CD4-positive, alpha-beta T cell treated with Interleukin-6 at 100 ng/mL for 8 hours (primary cell): ENCODE results near the gene CALCOCO1.
"Not testable (repeated sequence)": the region's sequence is repeated elsewhere in the genome, so short reads cannot be mapped to it uniquely, and the experiment has no call there.

Experiments used
- DNase-seq: peaks from one replicate; pipeline ENCODE4 v3.0.0-alpha.2; 2020; ENCODE audit warnings: mixed read lengths, low spot score

CALCOCO1 gene

DNA sequence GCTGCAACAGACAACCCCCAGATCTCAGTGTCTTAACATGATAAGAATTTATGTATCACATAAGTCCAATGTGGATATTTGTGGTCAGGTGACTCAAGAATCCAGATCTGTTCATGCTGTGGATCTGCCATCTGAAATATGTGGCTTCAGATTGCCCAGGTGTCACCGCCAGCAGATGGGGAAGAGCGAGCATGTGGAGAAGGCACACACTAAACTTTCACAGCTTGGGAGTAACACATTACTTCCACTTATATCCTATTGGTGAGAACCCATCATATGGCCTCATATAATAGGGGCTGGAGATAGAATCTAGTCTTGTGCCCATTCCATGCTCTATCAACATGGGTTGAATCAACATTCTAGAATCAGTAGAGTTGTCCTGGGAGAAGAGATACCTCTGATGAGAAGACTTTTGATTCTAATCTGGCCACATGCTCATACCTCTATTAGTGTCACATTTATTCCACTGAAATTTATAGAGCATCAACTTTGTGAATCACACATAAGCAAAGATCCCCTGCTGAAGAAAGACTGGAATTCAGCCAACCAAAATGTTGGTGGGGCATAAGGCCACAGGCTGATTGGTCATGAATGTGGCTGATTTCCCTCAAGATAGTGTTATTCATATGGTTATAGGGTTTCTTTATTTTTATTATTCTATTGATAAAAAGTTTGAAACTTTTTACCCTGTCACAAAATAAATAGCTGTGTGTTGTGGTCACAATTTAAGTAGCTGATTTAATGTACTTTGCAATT lies 6.0 kb upstream of the CALCOCO1 start:
- DNase-seq = no peak

DNA sequence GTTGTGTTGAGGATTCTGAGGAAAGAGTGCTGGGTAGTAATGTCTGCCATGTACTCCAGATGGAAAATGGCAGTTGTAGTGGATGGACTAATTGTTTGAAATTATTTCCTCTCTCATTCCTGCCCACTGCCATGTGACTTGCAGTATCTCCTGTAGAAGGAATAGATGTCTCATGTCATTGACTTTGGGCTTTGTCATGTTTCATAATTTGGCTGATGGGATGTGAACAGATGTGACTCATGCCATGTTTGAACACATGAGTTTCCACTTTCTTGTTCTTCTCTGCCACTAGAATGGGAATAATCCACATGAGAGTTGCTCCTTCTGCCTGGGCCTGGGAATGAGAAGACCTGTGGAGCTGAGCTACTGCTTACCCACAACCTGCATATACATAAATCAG lies 2.4 kb upstream of the CALCOCO1 start:
- no peak for DNase-seq

DNA sequence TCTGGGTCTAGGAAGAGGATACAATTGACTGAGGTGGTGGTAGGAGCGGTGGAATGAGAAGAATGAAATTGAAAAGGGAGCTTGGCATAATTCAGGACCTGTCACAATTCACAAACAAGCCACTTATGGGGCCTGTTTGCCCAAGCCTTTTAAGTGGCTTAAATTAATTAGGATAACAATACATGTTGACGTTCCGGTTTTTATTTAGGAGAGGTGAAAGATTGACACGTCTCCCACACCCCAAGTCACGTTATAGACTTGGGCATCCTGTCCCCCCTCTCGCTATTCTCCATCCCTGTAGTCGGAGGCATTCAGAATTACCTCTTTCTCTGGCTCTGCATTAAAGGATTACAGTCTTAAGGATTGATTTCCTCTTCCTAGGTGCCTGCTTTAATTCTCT lies 954 bp upstream of the CALCOCO1 start:
- no peak for DNase-seq

DNA sequence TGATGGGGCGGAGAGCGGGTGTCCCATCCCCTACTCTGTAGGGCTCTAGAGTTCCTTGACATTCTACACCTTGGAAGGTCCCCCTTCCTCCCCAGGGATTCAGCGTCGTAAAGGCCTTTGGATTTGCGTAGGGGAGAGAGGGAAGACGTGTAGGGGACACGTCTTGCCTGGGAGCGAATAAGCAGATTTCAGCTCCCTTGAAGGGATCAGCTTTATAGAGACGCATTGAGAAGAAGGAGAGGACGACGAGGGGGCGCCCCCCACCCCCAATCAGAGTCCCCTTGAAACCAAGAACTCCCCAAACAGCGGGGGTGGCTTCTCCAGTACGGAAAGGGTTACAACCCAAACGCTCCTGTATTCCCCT lies 324 bp downstream of the CALCOCO1 start:
- no peak for DNase-seq

DNA sequence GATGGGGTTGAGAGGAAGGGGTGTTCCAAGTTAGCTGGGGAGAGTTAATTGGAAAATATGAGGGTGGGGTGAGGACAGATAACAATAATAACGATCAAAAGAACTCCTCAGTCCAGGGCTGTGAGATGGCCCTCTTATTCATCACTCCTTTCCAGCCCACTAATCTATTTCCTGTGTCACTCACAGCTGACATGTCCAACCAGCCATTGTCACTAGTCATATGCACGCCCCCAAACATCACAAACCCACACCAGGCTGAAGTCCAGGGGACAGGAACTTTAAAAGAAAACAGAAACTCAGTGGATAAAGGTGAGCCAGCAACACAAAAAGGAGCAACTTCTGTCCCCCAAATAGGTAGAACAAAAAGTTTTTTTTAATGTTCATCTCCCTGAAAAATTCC lies 911 bp downstream of the CALCOCO1 start:
- no peak for DNase-seq

DNA sequence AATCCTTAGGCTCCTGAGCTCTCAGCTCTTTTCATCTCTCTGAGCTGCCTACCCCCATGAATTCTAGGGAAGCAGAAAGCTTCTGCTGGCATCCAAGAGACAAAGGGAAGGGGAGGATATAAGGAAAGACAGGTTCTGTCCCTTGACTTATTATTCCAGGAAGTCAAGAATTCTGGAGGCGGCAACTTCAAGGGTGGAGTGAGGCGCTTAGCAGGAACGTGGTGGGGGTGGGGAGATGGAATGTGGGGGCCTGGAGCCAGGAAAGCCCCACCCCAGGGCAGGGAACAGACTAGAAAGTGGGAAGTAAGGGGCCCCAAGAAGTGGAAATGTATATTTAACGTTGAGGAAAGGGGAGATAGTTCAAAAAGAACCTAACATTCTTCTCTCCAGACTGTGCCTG lies 1.4 kb downstream of the CALCOCO1 start:
- DNase-seq = no peak

DNA sequence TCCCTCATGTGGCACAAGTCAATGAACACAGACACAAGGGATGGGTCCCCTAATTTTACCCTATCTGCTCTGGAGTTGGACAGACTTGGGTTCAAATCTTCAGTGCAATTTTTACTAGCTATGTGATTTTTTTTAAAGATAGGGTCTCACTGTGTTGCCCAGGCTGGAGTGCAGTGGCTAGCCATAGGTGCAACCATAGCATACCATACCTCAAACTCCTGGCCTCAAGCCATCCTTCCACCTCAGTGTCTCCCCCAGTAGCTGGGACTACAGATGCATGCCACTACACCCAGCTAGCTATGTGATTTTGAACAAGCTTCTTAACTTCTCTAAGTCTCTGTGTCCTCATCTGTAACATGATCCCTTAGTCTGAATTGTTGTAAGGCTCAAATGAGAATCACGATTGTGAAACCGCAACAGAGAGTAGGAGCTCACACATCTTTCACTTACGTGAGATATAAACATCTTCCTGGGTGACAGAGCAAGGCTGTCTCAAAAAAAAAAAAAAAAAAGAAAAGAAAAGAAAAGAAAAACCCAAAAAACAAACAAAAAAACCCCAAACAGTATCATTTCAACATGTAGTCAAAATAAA lies 4.7 kb downstream of the CALCOCO1 start:
- no peak for DNase-seq

DNA sequence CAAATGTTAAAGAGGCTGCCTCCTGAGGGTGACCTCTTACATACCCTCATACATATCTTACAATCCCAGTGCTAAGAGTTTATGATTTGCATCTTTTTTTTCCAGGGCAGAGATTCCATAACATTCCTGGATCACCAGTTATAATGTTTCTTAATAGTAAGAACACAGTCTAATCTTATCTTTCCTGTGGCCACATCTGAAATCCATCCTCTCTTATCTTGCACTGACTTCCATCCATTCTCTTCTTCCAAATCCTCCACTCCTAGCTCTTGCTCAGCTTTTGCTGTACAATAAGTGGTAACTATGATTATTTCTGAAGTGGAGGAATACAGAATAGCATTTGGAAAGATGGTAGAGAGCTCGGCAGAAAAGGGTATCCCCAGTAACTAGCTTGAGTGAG lies 6.3 kb downstream of the CALCOCO1 start:
- DNase-seq = no peak

DNA sequence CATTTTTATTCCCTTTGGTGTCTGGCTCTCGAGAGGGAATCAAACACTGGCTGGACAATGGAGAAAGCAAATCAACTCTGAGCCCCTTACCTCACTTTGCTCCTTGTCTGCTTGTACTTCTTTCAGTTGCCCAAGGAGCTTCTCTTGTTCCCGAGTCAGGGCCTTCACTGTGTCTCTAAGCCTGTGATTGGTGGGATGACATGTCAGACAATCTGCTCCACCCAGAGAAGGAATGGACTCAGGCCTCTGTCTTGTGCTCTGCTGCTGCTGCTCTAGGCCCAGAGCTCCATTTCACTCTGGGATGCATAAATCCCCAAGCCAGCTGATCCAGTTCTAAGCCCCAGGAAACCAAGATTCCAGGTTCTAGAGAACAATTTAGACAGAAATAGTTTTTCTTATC lies 7.6 kb downstream of the CALCOCO1 start:
- DNase-seq = no peak

DNA sequence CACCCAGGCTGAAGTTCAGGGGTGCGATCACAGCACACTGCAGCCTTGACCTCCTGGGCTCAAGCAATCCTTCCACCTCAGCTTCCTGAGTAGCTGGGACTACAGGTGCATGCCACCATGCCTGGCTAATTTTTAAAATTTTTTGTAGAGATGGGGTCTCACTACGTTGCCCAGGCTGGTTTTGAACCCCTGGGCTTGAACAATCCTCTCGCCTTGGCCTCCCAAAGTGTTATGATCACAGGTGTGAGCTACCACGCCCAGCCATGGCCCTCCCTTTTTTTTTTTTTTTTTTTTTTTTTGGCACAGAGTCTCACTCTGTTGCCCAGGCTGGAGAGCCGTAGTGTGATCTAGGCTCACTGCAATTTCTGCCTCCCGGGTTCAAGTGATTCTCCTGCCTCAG lies 8.7 kb downstream of the CALCOCO1 start:
- DNase-seq = not testable (repeated sequence)

DNA sequence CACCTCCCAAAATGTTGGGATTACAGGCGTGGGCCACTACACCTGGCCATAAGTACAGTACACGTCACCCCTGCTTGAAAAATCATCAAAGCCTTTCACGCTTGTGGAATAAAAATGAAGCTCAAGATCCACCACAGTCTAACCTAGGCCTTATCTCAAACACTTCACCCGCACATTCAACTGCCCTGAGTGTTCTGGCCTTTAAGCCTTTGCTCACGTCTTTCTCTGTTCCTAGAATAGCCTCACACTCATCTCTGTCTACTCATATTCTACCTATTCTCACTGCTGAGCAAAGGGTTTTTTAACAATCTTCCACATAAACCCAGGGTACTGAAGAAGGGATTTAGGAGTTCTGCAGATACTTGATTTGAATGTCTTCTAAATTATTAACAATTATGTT lies 9.9 kb downstream of the CALCOCO1 start:
- DNase-seq = no peak

DNA sequence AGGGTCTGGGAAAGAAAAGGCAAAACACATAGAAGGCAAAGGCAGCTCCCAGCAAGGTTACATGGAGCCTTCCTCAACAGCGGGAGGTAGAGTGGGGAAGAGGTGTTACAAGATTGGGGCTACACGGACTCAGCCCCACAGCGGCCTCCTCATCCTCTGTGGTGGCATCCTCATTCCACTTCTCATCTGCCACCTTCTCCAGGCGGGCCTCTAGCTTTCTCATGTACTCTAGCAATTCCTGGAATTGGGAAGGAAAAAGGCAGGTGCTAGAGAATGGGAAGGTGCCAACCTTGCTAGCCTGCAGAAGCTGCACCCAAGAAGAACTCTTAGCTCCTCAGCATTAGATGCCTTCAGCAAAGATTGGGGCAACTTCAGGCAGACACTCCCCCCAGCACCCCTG lies 13.2 kb downstream of the CALCOCO1 start:
- DNase-seq = no peak

DNA sequence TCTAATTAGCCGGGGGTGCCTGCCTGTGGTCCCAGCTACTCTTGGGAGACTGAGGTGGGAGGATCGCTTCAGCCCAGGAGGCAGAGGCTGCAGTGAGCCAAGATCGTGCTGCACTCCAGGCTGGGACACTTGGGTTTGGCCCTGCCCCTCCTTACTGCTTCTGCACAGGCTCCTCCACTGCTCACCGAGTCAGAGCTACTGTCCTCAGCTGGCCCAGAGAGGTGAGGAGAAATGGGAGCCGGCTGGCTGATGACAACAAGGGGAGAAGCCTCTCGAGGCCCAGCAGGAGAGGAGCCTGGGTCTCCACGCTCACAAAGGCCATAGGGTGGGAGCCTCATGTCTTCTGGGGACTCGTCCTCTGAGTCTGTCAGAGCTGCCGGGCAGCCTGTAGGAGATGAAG lies 13.7 kb downstream of the CALCOCO1 start:
- no peak for DNase-seq

DNA sequence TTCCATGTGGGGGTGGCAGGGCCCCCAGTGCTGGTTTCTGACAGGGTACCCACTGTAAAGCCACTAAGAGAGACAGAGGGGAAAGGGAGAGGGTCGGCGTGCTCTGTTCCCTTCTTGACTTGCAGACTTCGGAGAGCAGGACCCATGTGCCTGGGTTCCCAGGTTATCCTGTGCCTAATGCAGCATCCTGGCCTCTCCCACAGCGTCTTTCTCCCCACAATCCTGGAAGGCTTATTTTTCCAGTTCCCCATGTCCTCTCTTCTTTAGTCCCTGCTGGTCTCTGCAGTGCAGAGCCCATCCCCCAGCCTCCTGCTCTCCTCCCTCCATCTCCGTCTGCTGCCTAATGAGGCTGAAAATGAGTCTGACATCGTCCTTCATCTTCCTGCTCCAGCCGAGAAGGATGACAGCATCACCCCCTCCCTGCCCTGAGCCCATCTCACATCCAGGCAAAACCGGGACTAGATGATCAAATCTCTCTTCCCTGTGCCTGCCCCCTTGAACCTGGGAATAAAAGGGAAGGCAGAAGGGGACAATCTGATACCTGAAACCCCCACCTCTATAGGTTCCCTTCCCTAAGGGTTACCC lies 15.1 kb downstream of the CALCOCO1 start:
- DNase-seq = no peak

DNA sequence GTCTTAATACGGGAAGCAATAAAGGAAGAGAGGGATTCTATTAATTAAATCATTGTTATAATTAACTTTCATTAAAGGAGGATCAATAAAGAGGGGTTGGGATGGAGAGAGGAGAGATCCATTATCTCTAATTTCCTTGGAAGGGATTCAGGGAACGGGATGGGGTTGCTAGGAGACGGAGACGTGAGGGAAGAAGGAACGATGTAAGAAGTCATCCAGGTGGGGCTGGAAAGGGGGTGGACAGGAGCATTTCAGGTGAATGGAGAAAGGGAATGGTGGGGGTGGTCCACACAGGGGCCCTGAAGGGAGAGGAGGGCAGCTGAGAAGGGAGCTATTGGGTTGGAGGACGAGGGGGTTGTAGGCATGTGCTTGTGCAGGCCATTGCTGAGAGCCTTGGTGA lies 17.2 kb downstream of the CALCOCO1 start:
- DNase-seq = no peak

DNA sequence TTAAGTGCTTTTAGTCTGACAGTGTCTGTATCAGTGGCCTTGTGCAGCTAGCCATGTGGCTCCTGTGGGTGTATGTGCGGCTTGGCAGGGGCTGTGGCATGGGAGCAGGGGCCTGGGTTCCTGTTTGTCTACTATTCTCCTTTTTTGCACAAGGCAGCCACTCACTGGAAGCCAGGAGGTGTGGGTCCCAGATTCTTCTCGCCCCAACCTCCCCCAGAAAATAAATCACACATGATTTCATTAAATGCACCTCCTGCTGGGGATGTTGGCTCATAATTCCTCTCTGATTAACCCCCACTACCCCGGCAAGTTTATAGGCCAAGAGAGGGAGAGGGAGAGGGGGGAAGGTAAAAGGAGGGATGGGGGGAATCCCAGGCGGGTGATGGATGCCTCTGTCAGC lies 17.6 kb downstream of the CALCOCO1 start:
- DNase-seq = no peak

DNA sequence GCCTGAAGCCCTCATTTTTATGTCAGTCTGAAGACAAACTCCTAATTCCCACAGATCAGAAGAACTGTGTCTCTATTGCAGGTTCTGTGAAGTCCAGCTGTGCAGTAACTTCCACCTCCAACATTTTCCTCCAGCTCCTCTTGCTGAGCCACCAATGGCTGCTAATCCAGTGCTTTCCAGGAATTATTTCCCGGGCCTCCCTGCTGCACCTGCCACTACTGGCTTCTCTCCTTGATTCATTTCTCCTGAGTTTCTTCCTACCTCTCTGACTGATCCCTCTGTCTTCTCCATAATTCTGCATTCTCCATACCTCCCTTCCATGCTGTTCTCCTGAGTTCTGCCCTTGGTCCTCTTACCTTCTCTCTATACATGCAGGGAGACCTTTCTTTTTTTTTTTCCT lies 21.2 kb downstream of the CALCOCO1 start:
- DNase-seq = no peak

DNA sequence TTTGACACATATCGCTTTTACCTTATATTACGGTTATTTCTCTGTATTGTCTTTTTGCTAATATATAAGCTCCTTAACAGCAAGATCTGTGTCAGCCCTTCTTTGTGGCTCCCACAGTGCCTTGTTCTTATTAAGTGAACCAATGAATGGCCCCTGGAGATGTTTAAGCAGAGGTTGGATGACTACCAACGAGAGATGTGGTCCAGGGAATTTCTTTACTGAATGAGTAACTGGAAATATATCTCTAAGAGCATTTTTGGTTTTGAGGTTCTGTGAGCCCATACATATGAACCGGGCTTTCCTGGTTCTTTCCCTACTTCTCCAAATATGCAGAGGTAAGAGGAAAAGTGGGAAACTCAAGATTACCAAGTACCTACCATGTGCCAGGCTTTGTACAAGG lies 23.5 kb downstream of the CALCOCO1 start:
- no peak for DNase-seq

DNA sequence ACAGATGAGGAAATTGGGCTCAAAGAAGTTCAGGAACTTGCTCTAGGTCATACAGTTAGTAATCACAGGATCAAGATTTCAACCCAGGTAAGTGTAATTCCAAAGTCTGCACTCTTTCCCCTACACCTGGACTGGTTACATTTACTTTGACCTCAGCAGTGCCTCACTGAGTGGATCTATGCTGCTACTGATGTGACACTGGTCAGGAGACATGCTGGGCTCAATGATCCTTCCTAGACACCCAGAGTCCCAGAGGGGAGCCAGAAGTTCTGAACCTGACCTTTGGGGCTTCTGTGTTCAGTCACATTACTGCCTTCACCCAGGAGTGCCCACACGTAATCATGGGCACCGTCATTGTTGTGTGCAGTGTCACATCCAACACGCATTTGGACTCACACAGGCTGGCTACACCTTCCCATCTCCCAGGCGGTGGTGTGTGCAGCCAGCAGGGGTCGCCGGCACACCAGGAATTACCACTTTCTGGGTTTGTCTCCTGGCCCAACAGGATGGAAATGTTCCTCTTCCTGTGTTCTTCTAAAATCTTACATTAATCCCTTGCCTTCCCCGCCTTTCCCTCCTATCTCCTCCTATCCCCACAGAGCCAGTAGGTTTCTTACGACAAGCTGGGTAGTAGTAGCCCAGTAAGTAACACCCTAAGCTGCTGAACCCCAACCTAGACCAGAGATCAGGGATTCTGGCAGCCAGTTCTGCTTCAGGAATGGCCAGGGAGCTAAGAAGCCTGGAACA lies 25.6 kb downstream of the CALCOCO1 start:
- peak; percentile 74 for DNase-seq

DNA sequence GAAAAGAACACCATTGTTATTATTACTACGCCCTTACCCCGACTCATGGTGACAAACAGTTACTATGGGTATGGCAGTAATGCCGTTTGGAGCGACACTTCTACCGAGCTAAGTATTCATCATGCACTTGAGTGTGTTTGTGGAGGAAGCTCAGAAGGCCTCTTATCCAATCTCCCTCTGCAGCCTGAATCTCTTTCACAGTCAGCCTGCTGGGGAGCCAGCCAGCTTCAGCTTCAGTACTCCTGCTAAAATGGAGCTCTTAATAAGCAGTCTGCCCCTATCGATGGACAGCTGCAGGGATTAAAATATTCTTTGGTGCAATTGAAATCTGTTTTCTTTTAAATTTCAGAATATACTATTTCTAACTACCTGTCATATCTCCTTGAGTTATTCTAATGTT lies 26.7 kb downstream of the CALCOCO1 start:
- no peak for DNase-seq

DNA sequence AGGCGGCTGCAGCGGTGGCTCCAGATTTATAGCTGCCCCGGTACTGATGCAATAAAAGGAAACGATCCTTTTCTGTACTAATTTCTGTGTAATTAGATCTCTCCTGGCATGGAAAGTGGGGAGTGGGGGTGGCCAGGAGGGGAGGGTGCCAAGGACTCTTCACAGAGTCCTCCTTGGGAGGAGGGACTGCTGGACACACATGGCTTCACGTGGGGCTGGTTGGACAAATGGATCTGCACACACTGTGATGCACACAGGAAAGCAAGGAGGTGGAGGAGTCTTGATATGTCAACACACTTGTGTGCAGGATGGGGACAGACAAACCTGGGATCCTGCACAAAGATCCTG lies 27.6 kb downstream of the CALCOCO1 start:
- no peak for DNase-seq

DNA sequence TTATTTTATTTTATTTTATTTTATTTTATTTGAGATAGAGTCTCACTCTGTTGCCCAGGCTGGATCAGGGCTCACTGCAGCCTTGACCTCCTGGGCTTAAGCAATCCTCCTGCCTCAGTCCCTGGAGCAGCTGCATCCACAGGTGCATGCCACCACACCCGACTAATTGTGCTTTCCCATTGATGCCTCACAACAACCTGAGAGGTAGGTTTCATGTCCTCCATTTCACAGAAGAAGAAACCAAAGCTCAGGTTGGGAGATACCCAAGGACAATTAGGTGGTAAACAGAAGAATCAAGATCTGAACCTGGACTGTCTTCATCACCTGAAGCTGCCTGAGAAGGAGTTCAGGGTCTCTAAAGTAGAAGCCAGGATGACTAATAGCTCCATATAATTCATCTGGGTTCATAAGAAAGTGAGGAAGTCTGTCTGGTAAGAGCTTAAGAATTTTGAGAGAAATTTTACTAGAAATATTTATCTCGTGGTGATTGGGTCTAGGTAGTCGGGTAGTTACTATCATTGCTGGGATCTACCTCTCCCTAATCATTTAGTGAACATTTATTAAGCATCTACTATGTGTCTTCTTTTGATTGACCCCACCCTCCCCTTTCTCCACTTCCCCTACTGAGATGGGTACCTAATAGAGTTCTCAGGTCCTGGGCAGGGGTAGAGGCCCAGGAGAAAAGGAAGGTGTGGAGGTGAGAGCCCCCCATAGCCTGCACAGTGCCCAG lies 28.1 kb downstream of the CALCOCO1 start:
- DNase-seq = no peak
